Activated naive CD4-positive, alpha-beta T cell treated with anti-CD3 and anti-CD28 coated beads, Interleukin-2, amount 50 U/mL, for 72 hours (primary cell): ENCODE results near the gene VPS9D1. TPM values are rescaled to one million over a fixed set of nuclear protein-coding genes. Genes with fewer than 3 reads are reported as not detected.
"Not testable (repeated sequence)": the region's sequence is repeated elsewhere in the genome, so short reads cannot be mapped to it uniquely, and the experiment has no call there.

Experiments
- ATAC-seq, 2 donors: fragments of 150-1000 bp; cut with Tn5 transposase; 2 replicates each; pipeline ENCODE4 v1.10.0; 2021; ENCODE audit warnings: mild to moderate bottlenecking in 2 of 2, moderate library complexity in 2 of 2
- DNase-seq, 2 donors: peaks; one replicate each; pipeline ENCODE4 v3.0.0; 2021 to 2022; ENCODE audit warnings: low spot score in 2 of 2
- H3K27ac Mint-ChIP-seq, 2 donors: one replicate each; pipeline ENCODE4 v1.8.0; 2022; ENCODE audit warnings: mild to moderate bottlenecking in 2 of 2, mixed read lengths in 2 of 2
- H3K36me3 Mint-ChIP-seq, 2 donors: one replicate each; pipeline ENCODE4 v1.8.0; 2022; ENCODE audit warnings: mixed read lengths in 2 of 2
- H3K9me3 Mint-ChIP-seq, 2 donors: one replicate each; pipeline ENCODE4 v1.8.0; 2022; ENCODE audit warnings: mixed read lengths in 2 of 2
- total RNA-seq, 2 donors: library from RNA; stranded (reverse); gene quantifications; one replicate each; pipeline ENCODE4 v1.2.3, GENCODE V29; 2022

Gene VPS9D1
- total RNA-seq, 2 donors from 2014 or later = 2.2 to 2.4 TPM

DNA sequence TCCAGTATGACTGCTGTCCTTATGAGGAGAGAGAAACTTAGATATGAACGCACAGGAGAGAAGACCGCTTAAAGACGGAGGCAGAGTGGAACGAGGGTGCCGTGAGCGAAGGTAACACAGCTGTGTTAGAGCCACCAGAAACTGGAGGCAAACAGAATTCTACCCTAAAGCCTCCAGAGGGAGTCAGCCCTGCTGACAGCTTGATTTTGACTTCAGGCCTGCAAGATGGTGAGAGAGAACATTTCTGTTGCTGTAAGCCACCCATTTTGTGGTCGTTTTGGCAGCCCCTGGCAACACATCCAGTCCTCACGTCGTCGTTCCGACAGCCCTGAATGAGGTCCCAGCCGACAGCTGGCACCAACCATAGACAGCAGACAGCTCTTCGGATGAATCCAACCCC lies 16.4 kb downstream of the VPS9D1 start:
- Mint-ChIP-seq H3K27ac (no peak overlapping the region), H3K9me3 (no peaks in the 10 kb centered on the region), H3K36me3 (no peaks in the 10 kb centered on the region)
- DNase-seq = no peak
- no peak for ATAC-seq

DNA sequence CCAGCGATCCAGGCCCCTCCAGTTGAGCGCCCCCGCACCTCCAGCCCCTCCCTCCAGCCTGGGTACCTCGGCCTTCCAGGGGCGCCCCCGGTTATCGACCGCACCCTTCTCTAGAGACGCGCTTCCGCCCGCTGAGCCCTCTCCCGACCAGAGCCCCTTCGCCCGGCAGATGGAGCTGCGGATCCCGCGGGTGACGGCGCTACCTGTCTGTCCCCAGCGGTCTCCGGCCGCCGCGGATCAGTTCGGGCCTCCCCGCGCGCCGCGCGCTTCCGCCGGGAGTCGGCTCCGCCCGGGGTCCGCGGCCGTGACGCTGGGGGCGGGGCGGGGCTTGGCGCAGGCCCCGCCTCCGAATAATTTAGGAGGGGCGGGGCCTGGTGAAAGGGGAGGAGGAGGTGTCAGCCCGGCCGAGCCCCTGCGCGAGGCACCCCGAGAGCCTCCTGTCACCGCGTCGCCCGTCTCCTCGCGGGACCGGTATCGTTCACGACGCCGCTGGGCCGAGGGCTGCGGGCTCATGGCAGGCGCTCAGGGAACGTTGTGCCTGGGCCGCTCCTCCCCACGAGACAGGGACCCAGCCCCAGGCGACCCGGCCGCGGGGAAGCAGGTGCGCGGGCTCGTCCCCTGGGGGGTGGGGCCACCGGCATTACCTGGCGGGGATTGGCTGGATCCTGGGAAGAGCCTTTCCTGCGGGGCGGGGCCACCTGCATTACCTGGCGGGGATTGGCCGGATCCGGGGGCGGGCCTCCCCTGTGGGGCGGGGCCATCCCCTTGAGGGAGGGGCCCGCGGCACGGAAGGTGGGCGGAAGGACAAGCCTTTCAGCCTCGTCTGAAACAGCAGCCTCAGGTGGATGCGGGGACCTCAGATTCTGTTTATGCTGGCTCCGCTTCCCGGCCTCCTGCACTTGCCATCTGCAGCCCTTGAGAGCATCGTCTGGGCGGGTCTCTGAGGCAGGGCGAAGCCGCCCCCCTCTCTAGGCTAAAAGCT lies 19.0 kb downstream of the VPS9D1 start, which contains the start of gene SPATA2L:
TSS of gene SPATA2L (minus strand) at position 281 of the 982 bp plus-strand sequence. CDS start 473 bp downstream, outside the sequence.
- H3K27ac Mint-ChIP-seq = peak within 1 kb of the TSS; percentile 64 to 72
- H3K9me3 Mint-ChIP-seq = no peaks in the 10 kb centered on the region
- DNase-seq = peak; percentile 98 to 99
- ATAC-seq = peak; percentile 74 to 78
- H3K36me3 Mint-ChIP-seq = no peaks in the 10 kb centered on the region

DNA sequence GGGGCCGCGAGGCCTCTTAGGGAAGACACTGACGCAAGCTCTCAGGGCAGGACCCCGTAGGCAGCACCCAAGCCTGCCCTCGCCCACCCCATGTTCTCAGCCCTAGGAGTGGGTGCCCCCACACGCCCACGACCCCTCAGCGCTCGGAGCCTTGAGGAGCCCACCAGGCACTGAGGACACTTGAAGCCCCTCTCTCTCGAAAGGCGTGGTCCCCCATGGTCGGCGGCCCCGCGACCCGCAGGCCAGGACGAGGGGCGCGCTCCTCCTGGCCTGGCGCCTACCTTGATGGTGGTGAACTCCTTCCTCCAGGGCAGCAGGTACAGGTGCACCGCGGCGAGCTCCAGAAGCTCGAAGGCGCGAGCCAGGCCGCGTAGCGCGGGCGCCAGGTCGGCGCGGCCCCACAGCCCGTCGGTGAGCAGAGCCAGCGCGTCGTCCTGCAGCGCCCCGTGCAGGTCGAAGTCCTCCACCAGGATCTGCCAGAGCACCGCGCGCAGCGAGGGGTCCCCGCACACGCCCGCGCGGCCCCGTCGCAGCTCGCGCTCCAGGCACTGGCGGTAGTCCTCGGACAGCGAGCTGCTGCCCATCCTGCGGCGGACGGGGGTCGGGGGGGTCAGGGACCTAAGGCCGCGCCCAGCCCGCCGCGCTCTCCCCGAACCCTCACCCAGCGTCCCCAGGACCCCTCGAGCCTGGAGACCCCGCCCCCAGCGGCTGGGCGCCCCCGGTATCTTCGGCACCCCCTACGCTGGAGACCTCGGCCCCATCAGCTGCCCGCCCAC lies 19.9 kb downstream of the VPS9D1 start:
- H3K27ac Mint-ChIP-seq = peak overlapping the region; percentile 64 to 85
- H3K36me3 Mint-ChIP-seq = no peaks in the 10 kb centered on the region
- DNase-seq (peak in 1 of 2 donors; percentile 64), ATAC-seq (peak; percentile 27 to 46)
- H3K9me3 Mint-ChIP-seq = no peaks in the 10 kb centered on the region

DNA sequence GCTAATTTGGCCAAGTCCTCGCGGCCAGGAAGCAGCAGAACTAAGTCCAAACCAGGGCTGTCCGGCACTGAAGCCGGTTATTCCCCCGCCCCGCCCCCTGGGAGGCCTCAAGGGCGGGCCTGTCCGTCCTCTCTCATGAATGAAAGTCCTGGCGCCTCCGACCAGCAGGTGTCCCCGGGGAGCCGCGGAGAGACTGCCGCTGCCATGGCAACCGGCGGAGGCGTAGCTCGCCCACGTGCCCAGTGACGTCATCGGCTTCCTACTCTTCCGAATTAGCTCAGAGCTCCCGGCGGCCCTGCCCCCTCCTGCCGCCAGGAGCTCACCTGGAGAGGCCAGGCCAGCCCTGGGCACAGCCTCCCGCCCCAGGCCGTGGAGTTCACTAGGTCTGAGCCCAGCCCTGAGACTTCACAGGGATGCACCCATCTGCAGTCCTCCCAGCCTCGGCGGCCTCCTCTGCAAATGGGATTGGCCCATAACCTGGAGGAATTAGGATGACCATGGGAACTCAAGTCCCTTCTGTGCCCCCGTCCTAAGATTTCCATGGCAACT lies 20.5 kb downstream of the VPS9D1 start:
- H3K9me3 Mint-ChIP-seq = no peaks in the 10 kb centered on the region

DNA sequence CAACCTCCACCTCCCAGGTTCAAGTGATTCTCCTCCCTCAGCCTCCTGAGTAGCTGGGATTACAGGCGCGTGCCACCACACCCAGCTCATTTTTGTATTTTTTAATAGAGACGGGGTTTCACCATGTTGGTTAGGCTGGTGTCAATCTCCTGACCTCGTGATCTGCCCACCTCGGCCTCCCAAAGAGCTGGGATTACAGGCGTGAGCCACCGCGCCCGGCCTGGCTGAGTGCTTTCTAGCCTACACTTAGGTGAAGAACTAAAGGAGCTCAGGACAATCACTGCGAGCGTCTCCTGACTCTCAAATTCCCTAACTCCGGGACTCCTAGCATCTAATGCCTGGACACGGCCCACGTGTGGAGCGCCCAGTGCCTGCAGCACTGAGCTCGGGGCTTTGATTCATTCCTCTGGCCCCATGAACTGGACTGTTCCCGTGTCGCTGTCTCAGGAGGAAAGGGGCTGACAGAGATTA lies 21.0 kb downstream of the VPS9D1 start:
- H3K27ac Mint-ChIP-seq = peak overlapping the region in 1 of 2 donors; percentile 64
- not testable (repeated sequence) for ATAC-seq, H3K9me3 Mint-ChIP-seq, H3K36me3 Mint-ChIP-seq, DNase-seq

More for the DNA sequence above, 20.5 kb downstream of the VPS9D1 start:
- Mint-ChIP-seq H3K27ac (peak overlapping the region; percentile 64 to 85), H3K36me3 (no peaks in the 10 kb centered on the region)
- DNase-seq = peak; percentile 96 to 99
- ATAC-seq = peak; percentile 34 to 54

DNA sequence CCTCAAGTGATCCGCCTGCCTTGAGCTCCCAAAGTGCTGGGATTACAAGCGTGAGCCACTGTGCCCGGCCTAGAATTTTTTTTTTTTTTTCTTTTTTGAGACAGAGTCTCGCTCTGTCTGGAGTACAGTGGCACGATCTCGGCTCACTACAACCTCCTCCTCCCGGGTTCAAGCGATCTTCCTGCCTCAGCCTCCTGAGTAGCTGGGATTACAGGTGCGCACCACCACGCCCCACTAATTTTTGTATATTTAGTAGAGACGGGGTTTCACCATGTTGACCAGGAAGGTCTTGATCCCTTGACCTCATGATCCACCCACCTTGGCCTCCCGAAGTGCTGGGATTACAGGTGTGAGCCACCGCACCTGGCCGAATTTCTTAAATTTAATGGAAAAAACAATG lies 22.0 kb downstream of the VPS9D1 start:
- not testable (repeated sequence) for DNase-seq, H3K36me3 Mint-ChIP-seq, H3K27ac Mint-ChIP-seq, H3K9me3 Mint-ChIP-seq, ATAC-seq

DNA sequence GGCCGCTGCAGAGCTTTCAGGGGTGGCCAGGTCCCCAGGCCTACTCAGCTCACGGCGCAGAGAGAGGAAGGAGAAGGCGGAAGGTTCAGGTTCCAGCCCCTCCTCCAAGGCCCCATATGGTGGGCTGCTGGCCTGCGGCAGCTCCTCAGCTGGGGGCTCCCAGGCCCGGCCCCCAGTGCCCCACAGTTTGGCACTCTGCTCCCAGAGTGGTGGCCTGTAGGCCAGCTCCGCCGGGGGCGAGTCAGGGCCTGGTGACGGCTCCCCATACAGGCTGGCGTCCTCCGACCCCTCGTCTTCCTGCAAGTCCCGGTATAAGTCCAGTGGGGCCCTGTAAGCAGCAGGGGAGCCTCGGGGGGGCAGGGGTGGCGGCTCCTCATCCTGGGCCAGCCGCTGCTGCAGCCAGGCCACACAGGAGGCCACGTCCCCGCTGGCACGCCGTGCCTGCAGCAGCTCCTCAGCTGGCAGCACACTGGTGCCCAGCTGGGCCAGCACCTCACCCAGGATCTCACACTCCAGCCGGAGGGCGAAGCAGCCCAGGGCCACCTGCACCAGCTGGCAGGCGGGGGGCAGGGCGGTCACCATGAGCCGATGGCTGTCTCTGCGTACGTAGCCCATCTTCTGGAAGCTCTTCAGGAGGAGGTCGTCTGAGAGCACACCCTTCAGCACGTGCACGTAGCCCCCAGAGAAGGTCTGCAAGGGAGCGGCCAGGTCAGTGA lies 22.9 kb downstream of the VPS9D1 start:
- ATAC-seq = no peak
- H3K9me3 Mint-ChIP-seq = no peaks in the 10 kb centered on the region
- no peak for DNase-seq
- H3K36me3 Mint-ChIP-seq = peaks cover 0 to 6% of the 10 kb centered on the region in 2 donors
- no peak overlapping the region for H3K27ac Mint-ChIP-seq

DNA sequence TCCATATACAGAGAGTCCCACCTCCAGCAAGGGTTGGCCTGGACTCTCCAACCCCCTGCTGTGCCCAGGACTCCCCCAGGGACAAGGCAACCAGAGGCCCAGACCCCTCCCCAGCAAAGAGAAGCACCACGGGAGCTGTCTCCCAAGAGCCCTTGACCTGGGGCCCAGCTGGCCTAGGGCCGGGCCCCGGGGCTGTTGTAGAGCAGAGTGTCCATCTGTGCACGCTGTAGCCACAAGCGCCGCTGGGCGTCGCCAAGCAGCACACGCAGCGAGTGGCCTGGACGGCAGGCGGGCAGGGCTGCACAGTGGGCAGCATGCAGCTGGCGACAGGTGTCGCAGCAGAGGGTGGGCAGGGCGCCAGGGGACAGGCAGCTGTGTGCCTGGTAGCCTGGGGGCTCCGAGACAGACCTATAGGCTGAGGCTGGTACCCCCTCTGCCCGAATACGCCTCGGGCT lies 23.5 kb downstream of the VPS9D1 start:
- H3K36me3 Mint-ChIP-seq = peaks cover 0 to 6% of the 10 kb centered on the region in 2 donors
- peak overlapping the region in 1 of 2 donors; percentile 35 for H3K27ac Mint-ChIP-seq
- no peak for ATAC-seq
- no peaks in the 10 kb centered on the region for H3K9me3 Mint-ChIP-seq
- DNase-seq = no peak

DNA sequence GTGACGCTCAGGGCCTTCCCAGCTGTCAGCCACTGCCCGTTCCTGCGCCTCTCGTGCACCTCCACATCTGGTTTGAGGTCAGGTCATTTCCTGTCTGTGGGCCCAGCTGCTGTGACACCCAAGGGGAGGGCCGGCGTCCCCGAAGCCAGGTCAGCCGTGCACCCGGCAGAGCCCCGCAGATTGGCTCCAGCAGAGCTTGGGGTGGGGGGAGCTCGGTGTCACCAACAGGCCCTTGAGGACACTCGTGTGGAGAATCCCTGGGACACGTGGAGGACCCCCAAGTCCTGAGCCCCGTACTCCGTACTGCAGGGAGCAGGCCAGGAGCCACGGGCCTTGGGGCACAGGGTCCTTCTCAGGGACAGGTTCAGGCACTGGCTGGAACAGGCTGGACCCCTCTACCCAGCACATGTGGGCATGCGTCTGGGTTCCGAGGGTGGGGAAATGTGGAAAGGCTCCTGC lies 24.0 kb downstream of the VPS9D1 start:
- H3K27ac Mint-ChIP-seq = peak overlapping the region in 1 of 2 donors; percentile 35
- no peak for DNase-seq
- no peaks in the 10 kb centered on the region for H3K9me3 Mint-ChIP-seq
- peaks cover 0 to 6% of the 10 kb centered on the region in 2 donors for H3K36me3 Mint-ChIP-seq
- ATAC-seq = no peak

DNA sequence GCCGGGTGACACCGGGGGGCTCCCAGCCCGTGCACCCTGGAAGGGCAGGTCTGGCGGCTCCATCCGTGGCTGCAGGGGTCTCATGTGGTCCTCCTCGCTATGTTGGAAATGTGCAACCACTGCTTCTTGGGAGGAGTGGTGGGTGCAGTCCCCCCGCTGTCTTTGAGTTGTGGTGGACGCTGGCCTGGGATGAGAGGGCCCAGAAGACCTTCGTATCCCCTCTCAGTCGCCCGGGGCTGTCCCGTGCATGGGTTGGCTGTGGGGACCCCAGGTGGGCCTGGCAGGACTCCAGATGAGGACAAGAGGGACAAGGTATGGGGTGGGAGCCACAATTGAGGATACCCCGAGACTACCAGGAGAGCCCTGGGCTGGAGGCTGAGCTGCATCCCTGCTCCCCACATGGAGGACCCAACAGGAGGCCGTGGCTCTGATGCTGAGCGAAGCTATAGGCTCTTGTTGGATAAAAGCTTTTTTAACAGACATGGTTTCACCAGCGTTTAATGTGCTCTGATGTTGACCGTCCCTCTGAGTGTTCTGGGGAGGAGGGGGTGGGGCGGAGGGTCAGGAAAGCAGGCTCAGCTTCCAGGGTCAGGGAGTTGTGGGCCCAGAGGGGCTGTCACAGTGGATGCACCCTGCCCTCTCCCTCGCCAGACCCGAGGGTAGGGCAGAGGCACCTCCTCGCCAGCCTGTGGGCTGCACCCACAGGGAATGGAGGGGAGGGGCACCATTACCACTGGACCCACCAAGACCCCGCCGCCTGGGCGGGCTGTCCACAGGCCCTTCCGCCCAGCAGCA lies 24.6 kb downstream of the VPS9D1 start:
- Mint-ChIP-seq H3K27ac (peak overlapping the region in 1 of 2 donors; percentile 35), H3K36me3 (peaks cover 0 to 6% of the 10 kb centered on the region in 2 donors), H3K9me3 (no peaks in the 10 kb centered on the region)
- no peak for DNase-seq
- ATAC-seq = no peak

DNA sequence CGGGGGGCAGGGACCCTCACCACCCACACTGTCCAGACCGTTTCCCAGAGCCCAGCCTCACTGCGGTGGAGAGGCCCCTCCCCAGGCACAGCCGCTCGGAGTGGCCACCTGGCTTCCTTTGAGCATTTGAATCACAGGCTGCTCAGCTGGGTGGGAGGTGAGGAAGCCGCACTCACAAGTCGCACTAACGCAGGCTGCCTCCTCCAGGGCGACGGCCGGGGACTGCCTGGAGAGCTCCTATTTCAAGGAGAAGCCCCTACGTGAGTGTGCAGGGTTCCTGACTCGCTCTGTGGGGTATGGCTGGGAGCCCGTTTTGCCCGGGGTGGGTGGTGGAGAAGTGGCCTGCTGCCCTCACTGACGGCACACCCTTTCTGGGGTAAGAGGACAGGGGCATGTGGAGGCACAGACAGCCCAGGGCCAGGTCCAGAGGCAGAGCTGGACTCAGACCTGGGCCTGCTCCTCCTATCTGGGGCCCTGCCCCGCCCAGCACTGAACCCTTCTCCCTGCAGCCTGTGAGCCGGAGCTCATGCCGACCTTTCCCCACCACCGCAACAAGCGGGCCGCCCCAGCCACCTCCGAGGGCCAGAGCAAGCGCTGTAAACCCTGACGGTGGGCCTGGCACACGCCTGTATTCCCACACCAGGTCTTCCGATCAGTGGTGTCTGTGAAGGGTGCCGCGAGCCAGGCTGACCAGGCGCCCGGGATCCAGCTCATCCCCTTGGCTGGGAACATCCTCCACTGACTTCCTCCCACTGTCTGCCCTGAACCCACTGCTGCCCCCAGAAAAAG lies 25.4 kb downstream of the VPS9D1 start:
- DNase-seq = no peak
- H3K36me3 Mint-ChIP-seq = peaks cover 3 to 11% of the 10 kb centered on the region in 2 donors
- H3K27ac Mint-ChIP-seq = peak overlapping the region in 1 of 2 donors; percentile 68
- no peak for ATAC-seq
- H3K9me3 Mint-ChIP-seq = no peaks in the 10 kb centered on the region

DNA sequence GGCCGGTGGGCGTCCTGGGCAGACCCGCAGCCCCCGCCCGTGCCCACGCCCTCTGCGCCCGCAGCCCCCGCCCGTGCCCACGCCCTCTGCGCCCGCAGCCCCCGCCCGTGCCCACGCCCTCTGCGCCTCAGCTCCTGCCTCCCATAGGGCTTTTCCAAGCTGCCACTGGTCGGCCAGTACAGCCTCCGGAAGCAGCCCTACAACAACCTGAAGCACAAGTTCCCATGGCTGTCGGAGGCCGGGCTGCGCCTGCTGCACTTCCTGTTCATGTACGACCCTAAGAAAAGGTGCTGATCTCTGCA lies 26.0 kb downstream of the VPS9D1 start:
- not testable (repeated sequence) for DNase-seq, ATAC-seq, H3K9me3 Mint-ChIP-seq
- H3K36me3 Mint-ChIP-seq = peaks cover 8 to 17% of the 10 kb centered on the region in 2 donors
- peak overlapping the region in 1 of 2 donors; percentile 68 for H3K27ac Mint-ChIP-seq

DNA sequence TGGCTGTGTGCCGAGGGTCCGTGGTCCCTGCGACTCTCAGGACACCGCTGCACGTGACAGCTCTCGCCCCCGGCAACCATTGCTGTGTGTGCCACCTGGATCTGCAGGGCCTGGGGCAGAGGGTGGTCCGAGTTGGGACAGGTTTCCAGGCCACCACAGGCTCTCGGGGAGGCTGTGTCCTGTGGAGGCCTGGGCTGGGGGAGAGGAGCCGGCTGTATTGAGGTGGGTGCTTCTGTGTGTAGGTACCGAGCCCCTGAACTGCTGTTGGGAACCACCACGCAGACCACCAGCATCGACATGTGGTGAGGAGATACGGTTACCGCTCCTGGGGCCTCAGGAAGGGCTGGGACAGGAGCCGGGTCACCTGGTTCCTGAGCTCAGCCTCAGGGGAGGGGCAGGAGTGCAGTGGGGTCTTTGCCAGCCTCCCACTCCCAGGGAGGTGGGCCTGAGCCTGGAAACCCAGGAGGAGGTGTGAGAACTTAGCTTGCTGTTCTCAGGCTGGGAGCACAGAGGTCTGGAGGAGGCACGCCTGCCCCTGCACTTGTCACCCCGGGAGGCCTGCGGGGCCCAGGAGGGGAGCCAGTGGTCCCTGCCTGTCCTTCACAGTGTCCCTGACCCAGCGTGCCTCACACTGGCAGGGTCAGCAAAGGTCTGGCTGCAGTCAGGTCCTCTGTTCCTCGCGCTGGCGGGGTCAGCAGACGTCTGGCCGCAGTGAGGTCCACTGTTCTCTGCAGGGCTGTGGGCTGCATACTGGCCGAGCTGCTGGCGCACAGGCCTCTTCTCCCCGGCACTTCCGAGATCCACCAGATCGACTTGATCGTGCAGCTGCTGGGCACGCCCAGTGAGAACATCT lies 26.5 kb downstream of the VPS9D1 start:
- ATAC-seq (no peak), DNase-seq (no peak)
- no peak overlapping the region for H3K27ac Mint-ChIP-seq
- no peaks in the 10 kb centered on the region for H3K9me3 Mint-ChIP-seq
- H3K36me3 Mint-ChIP-seq = peaks cover 9 to 17% of the 10 kb centered on the region in 2 donors

DNA sequence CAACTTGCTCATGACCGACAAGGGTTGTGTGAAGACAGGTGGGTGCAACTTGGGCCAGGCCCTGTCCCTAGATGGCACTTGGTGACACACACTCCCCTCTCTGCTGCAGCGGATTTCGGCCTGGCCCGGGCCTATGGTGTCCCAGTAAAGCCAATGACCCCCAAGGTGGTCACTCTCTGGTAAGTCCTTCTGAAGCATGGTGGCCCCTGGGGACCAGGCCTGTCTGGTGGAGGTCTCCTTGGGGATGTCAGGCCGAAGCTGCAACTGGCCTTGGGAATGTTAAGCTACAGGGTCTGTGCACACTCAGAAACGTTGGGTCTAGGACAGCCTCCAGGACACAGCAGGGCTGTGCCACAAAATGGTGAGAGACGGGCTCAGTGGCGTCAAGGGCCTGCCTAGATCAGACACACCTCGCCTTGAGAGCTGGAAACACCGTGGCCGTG lies 27.4 kb downstream of the VPS9D1 start:
- peaks cover 9 to 17% of the 10 kb centered on the region in 2 donors for H3K36me3 Mint-ChIP-seq
- ATAC-seq = no peak
- no peak for DNase-seq
- H3K27ac Mint-ChIP-seq = no peak overlapping the region
- H3K9me3 Mint-ChIP-seq = no peaks in the 10 kb centered on the region
